22Rv1 (cell line): ENCODE data around the gene DNER.

Experiments used
- ZFX ChIP-seq: fragments of 450-650 bp; IDR thresholded peaks from 2 replicates; pipeline ENCODE4 v1.6.1; 2017; ENCODE audit warnings: antibody characterized with exemption, borderline replicate concordance
- TF ChIP-seq, protein P1 (sequence below): fragments of 450-650 bp; IDR thresholded peaks from 2 replicates; pipeline ENCODE4 v1.5.1; 2017; ENCODE audit warnings: mild to moderate bottlenecking

DNA sequence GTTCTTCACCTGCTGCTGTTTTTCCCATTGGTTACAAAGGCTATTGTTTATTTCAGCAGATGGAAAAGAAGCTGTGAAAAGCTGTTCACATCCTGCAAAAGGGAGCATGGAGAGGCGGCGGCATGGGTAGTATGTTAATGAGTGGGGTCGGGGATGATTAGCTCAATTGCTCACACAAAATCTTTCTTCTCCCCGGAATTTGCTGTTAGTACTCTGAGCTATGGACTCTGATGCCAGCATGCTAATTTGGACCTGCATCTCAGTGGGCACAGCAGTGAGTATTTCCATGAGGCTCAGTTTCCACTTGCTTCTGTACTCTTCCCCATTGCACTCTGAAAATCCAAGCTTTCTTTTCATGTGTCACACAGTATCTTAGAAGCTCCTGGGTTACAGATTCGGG is 61.6 kb downstream of the DNER start:
- TF ChIP-seq, protein P1, sequence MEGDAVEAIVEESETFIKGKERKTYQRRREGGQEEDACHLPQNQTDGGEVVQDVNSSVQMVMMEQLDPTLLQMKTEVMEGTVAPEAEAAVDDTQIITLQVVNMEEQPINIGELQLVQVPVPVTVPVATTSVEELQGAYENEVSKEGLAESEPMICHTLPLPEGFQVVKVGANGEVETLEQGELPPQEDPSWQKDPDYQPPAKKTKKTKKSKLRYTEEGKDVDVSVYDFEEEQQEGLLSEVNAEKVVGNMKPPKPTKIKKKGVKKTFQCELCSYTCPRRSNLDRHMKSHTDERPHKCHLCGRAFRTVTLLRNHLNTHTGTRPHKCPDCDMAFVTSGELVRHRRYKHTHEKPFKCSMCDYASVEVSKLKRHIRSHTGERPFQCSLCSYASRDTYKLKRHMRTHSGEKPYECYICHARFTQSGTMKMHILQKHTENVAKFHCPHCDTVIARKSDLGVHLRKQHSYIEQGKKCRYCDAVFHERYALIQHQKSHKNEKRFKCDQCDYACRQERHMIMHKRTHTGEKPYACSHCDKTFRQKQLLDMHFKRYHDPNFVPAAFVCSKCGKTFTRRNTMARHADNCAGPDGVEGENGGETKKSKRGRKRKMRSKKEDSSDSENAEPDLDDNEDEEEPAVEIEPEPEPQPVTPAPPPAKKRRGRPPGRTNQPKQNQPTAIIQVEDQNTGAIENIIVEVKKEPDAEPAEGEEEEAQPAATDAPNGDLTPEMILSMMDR, result no peak
- TF ChIP-seq ZFX, result no peak
